Stimulated activated naive CD8-positive, alpha-beta T cell treated with anti-CD3 and anti-CD28 coated beads, Interleukin-15, Interleukin-2, amounts not matched to agents 100 ng/mL and 50 ng/mL, for 24 hours (primary cell): Measurements from ENCODE around the gene GNPAT.
A peak's percentile ranks its signal among the peaks of the same experiment; 100 is the strongest.

ENCODE experiments used
- H3K27ac Mint-ChIP-seq: one replicate; pipeline ENCODE4 v1.8.0; 2021; ENCODE audit warnings: mild to moderate bottlenecking, mixed read lengths
- H3K27me3 Mint-ChIP-seq: one replicate; pipeline ENCODE4 v1.8.0; 2021; ENCODE audit warnings: mixed read lengths
- H3K36me3 Mint-ChIP-seq: one replicate; pipeline ENCODE4 v1.8.0; 2021; ENCODE audit warnings: low read depth, mixed read lengths
- H3K4me1 Mint-ChIP-seq: one replicate; pipeline ENCODE4 v1.8.0; 2021; ENCODE audit warnings: low read depth, mixed read lengths
- H3K4me3 Mint-ChIP-seq: one replicate; pipeline ENCODE4 v1.8.0; 2021; ENCODE audit warnings: mild to moderate bottlenecking, mixed read lengths
- H3K9me3 Mint-ChIP-seq: one replicate; pipeline ENCODE4 v1.8.0; 2021; ENCODE audit warnings: mixed read lengths

Gene GNPAT

DNA sequence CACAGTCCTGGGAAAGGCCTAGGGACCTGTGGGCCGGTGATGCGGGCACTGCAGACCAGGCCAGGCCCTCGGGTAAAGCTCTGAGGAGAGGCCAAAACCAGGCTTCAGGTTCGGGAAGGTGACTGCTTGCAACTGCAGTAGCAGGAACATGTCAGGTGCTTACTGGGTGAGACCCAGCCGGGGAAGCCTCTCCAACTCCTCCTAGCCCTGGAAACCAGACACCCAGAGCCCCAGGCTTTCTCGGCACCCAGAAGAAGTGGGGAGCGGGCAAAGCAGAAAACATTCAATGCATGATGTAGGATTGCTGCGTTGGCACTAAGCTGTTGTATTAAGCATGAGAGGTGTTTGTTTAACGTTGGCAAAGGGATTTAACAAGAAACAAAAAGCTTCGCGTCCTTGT, 20.2 kb upstream of the GNPAT start:
- no peak overlapping the region for H3K27ac Mint-ChIP-seq
- H3K4me1 Mint-ChIP-seq: peaks cover 5% of the 10 kb centered on the region
- H3K27me3 Mint-ChIP-seq: no peaks in the 10 kb centered on the region
- H3K36me3 Mint-ChIP-seq: peaks cover 25% of the 10 kb centered on the region
- no peaks in the 10 kb centered on the region for H3K9me3 Mint-ChIP-seq
- no peak overlapping the region for H3K4me3 Mint-ChIP-seq

DNA sequence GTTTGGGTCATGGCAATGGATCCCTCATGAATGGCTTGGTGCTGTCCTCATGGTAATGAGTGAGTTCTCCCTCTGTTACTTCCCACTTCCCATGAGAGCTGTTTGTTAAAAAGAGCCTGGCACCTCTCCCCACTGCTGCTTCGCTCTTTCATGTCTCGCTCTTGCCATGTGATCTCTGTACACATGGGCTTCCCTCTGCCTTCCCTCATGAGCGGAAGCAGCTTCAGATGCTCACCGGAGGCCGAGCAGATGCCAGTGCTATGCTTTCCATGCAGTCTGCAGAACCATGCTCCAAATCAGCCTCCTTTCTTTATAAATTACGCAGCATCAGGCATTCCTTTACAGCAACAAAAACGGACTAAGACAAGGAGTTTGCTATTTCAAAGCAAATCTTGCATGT, 14.9 kb upstream of the GNPAT start:
- H3K36me3 Mint-ChIP-seq: peaks cover 65% of the 10 kb centered on the region
- no peak overlapping the region for H3K27ac Mint-ChIP-seq
- no peak overlapping the region for H3K4me3 Mint-ChIP-seq
- H3K4me1 Mint-ChIP-seq: no peaks in the 10 kb centered on the region
- no peaks in the 10 kb centered on the region for H3K9me3 Mint-ChIP-seq
- H3K27me3 Mint-ChIP-seq: no peaks in the 10 kb centered on the region

DNA sequence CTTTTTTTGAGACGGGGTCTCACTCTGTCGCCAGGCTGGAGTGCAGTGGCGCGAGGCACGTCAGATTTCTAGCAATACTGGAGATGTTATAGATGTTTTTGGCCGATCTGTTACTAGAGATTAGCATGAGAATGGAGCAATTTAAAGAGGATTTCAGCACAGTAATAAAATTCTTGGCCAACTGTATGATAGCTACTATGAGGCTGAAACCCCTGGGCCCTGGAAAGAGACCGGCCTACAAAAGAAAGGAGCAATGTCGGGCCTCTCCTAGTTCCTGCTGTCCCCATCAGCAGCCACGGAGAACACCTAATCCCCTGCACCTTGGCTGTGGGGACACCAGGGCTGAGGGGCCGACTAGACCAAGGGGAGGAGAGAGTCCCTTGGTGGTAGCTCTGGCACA, 9.5 kb upstream of the GNPAT start:
- Mint-ChIP-seq H3K4me1 (peaks cover 26% of the 10 kb centered on the region), H3K27ac (no peak overlapping the region), H3K4me3 (no peak overlapping the region), H3K36me3 (peaks cover 64% of the 10 kb centered on the region), H3K9me3 (no peaks in the 10 kb centered on the region), H3K27me3 (no peaks in the 10 kb centered on the region)

DNA sequence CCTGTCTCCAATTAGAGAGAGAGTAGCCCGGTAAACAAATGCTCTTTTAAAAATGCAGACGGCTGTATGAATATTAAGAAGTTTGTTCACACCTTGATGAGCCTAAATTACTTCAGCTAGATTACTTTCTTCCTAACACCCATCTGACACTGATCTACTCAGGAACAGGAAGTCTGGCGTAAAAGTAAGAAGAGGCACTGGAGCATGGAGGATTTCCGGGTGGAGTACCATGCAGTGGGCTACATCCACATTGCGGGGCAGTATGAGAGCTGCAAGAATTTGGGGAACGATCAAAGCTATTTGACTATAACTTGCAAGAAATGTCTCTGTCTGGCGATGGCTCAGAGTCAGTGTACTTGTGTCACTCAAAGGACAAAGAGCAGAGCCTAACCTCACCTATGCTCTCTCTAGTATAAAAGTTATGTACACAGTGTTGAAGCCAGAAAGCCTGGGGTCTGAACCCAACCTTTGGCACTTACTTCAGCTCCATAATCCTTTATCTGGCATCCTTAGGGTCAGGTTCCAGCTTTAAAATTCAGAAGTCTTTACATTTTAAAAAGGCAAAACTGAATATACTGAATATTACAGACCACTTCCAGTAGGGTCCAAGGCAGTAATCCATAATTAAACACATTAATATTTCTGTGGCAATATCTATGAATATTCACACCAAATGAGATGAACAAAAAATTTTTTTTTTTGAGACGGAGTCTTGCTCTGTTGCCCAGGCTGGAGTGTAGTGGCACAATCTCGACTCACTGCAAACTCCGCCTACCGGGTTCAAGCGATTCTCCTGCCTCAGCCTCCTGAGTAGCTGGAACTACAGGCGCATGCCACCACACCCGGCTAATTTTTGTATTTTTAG, 7.9 kb upstream of the GNPAT start:
- Mint-ChIP-seq H3K36me3 (peaks cover 64% of the 10 kb centered on the region), H3K9me3 (no peaks in the 10 kb centered on the region), H3K27me3 (no peaks in the 10 kb centered on the region), H3K27ac (no peak overlapping the region), H3K4me1 (peaks cover 33% of the 10 kb centered on the region), H3K4me3 (no peak overlapping the region)

DNA sequence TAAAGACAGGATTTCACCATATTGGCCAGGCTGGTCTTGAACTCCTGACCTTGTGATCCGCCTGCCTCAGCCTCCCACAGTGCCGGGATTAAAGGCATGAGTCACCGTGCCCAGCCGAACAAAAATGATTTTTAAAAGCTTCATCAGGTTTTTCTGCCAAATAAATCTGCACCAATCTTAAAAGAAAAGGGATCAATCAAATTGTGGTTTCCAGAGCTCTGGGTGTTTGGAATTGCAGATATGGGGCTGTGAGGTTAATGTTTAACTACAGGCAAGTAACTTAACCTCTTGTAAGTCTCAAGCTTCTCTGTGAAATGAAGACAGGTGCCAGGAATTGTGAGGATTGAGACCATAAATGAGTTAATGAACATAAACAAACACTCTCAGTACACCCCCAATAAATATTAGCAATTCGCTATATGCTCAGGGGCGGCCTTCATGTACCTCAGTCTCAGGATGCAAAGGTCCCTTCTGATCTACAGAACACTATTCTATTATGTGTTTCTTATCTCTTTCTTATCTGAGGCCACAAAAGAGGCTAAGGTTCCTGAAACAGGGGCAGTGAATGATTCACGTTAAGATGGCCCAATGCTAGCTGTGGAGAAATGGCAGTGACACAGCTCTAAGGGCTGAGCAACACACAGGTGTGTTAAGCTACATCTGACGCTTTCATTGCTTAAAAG, 7.1 kb upstream of the GNPAT start:
- no peak overlapping the region for H3K27ac Mint-ChIP-seq
- peaks cover 38% of the 10 kb centered on the region for H3K4me1 Mint-ChIP-seq
- no peaks in the 10 kb centered on the region for H3K9me3 Mint-ChIP-seq
- H3K4me3 Mint-ChIP-seq: no peak overlapping the region
- H3K36me3 Mint-ChIP-seq: peaks cover 69% of the 10 kb centered on the region
- H3K27me3 Mint-ChIP-seq: no peaks in the 10 kb centered on the region

DNA sequence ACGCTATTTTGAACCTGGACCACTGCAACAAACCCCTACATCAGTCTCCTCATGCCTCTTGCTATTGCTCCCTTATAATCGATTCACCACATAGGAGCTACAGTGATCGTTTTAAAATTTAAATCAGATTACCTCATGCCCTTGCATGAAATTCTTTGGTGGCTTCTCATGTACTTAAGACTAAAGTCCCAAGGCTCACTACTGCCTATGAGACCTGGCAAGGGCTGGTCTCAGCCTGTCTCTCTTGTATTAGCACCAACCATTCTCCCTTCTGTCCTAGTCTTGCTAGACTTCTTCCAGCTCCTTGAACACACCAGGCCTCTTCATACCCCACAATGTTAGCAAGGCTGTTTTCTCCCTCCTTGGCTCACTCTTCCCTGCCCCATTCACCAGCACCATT, 6.5 kb upstream of the GNPAT start:
- Mint-ChIP-seq H3K4me1 (peaks cover 40% of the 10 kb centered on the region), H3K27me3 (no peaks in the 10 kb centered on the region), H3K27ac (peak overlapping the region; percentile 38), H3K9me3 (no peaks in the 10 kb centered on the region), H3K4me3 (no peak overlapping the region), H3K36me3 (peaks cover 70% of the 10 kb centered on the region)

DNA sequence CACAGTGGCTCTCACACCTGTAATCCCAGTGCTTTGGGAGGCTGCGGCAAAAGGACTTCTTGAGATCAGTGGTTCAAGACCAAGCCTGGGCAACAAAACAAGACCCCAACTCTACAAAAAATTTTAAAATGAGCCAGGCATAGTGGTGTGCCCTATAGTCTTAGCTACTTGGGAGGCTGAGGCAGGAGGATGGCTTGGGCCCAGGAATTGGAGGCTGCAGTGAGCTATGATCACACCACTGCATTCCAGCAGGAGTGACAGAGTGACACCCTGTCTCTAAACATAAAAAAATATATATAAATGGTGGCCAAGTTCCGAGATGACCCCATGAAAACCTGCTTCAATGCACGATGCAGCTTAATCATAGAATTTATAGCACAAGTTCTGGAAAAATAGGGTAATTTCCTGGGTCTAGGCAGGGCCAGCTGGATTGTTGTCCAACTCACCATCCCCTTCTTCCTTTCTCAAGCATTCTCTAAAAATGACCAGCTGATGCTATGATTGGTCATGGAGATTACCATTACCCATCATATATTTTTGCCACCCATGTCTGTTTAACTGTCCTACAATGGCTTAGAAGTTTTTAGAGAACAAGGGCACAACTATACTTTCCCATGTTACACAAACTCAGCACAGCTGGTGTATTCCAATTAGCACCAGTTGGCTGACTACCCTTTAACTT, 5.3 kb upstream of the GNPAT start:
- Mint-ChIP-seq H3K9me3 (no peaks in the 10 kb centered on the region), H3K27me3 (no peaks in the 10 kb centered on the region), H3K4me1 (peaks cover 50% of the 10 kb centered on the region), H3K36me3 (peaks cover 62% of the 10 kb centered on the region), H3K4me3 (no peak overlapping the region), H3K27ac (no peak overlapping the region)

DNA sequence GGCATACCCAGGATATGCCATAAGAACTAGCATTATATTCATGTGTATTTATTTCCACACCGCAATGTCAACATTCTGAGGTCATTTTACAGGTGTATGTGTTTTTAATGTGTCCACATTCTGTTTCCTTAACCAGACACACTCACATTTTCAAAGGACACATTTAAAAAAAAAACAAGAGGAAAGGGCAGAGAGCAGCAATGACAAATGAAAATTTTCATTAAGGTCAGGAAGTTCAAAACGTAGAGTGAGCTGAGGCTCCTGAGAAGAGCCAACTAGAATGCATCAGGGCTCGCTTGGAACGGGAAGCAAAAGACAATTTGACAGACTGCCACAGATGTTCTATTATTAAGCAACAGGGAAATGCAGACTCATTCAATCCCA, 4.8 kb upstream of the GNPAT start:
- Mint-ChIP-seq H3K9me3 (no peaks in the 10 kb centered on the region), H3K4me3 (no peak overlapping the region), H3K27ac (no peak overlapping the region), H3K27me3 (no peaks in the 10 kb centered on the region), H3K4me1 (peaks cover 50% of the 10 kb centered on the region), H3K36me3 (peaks cover 57% of the 10 kb centered on the region)

DNA sequence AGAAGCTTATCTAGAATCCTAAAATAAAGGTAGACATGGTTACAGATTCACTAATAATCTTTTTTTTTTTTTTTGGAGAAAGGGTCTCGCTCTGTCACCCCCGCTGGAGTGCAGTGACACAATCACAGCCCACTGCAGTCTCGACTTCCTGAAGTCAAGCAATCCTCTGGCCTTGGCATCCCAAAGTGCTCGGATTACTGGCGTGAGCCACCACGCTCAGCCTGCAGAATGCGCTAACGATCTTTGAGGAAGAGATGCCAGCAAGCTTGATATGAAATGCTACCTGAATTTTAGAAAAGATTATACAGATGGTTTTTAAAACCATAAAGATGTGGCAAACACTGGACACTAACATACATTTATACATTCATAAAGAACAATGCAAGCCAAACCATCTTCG, 4.1 kb upstream of the GNPAT start:
- peaks cover 52% of the 10 kb centered on the region for H3K4me1 Mint-ChIP-seq
- no peak overlapping the region for H3K27ac Mint-ChIP-seq
- no peaks in the 10 kb centered on the region for H3K9me3 Mint-ChIP-seq

DNA sequence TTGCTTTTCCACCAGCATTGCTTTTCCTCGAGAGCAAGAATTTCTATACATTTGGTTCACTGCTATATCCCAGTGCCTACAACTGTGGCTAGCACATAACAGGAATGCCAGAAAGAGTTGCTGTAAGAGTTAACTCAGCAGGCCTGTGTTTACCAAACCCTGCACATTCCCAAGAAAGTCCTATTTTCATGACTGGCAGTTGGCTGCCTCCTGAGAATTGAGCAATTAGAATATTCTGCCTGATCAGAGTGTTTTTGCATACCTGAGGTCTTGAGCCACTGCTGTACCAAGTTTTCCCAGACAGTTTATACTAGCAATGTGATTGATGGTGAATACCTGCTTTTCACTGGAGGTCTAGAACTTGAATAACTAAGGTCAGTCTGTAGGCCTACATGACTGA, 2.7 kb upstream of the GNPAT start:
- Mint-ChIP-seq H3K27ac (no peak overlapping the region), H3K9me3 (no peaks in the 10 kb centered on the region), H3K36me3 (peaks cover 47% of the 10 kb centered on the region), H3K27me3 (no peaks in the 10 kb centered on the region), H3K4me1 (peaks cover 53% of the 10 kb centered on the region), H3K4me3 (no peak overlapping the region)

More for the DNA sequence above, 4.1 kb upstream of the GNPAT start:
- H3K4me3 Mint-ChIP-seq: no peak overlapping the region
- H3K36me3 Mint-ChIP-seq: peaks cover 53% of the 10 kb centered on the region
- no peaks in the 10 kb centered on the region for H3K27me3 Mint-ChIP-seq

DNA sequence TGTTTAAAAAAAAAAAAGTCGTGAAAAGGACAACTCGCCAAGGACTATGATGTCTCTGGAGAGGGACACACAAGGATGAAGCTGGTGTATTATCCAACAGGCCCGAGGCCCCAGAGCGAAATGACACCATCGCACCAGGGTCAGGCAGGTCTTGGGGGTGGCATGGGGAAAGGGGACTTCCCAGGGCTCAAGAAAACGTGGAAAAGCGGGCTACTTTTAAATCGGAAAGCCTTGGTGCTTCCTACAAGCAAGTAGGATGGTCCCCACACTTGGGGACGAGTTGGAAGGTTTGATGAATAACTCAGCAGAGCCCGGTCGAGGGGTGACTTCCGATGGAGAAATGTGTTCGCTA, 505 bp upstream of the GNPAT start:
- Mint-ChIP-seq H3K36me3 (peaks cover 51% of the 10 kb centered on the region), H3K9me3 (no peaks in the 10 kb centered on the region), H3K4me3 (peak overlapping the region; percentile 93), H3K27me3 (no peaks in the 10 kb centered on the region), H3K27ac (peak overlapping the region; percentile 89), H3K4me1 (peaks cover 62% of the 10 kb centered on the region)

DNA sequence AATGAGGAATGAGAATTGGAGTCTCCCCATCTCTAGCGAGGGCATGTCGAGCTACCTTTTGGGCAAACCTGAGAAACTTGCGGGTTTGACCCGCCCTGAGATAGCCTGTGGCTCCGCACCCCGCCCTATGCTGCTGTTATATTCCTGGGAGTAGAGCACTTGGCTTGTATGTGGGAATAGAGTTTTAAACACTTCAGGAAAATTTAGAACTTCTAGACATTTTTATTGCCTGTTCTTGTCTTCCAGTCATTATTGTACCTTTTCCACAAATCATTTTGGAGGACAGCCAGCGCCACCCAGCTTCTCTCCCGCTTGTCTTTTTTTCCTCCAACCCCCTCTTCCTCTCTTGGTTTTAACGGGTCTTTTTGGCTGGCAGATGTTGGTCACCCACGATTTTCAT, 738 bp downstream of the GNPAT start:
- no peaks in the 10 kb centered on the region for H3K27me3 Mint-ChIP-seq
- peaks cover 46% of the 10 kb centered on the region for H3K36me3 Mint-ChIP-seq
- peak overlapping the region; percentile 89 for H3K27ac Mint-ChIP-seq
- peak overlapping the region; percentile 93 for H3K4me3 Mint-ChIP-seq
- peaks cover 60% of the 10 kb centered on the region for H3K4me1 Mint-ChIP-seq
- no peaks in the 10 kb centered on the region for H3K9me3 Mint-ChIP-seq

DNA sequence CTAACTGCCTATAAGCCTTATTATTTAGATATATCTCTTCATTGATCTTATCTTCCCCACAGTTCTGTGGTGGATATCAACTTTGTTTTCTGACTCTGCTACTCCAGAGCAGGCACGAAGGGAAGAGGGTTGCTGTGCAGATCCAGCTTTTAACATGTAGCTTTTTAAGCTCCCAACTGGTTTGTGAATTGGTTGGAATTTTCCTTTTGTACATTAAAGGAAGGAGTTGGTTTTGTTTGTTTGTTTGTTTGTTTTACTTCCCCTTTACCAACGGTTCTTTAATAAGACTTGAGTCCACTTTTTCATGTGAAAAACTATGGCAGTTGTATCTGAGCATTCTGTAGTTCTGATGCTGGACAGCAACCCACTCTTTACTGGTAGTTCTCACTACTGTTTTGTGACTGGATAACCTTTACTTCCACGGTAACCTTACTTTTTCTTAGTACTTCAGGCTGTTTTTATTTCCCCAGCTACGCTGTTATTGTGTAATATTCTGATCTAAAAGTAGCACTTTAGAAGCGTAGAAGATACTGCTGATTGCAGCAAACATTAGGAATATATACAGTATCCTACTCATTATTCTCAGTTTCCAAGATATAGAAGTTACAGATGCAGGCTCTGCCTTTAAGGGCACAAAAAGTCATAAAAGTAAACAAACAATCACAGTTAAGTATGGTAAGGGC, 1.6 kb downstream of the GNPAT start:
- Mint-ChIP-seq H3K4me1 (peaks cover 61% of the 10 kb centered on the region), H3K27ac (no peak overlapping the region), H3K27me3 (no peaks in the 10 kb centered on the region), H3K36me3 (peaks cover 45% of the 10 kb centered on the region), H3K9me3 (no peaks in the 10 kb centered on the region), H3K4me3 (peak overlapping the region; percentile 93)

DNA sequence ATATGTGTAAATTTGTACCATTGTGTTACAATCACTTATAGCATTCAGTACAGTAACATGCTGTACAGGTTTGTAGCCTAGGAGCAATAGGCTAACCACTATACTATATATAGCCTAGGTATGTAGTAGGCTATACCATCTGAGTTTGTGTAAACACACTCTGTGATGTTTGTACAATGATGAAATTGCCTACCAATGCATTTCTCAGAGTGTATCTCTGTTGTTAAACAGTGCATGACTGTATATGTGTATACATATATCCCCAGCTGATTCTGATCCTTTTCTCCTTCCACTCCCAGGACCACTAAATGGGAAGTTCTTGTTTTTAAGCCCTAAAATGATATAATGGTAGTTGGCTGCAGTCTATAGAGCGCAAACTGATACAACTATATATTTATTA, 7.8 kb downstream of the GNPAT start:
- Mint-ChIP-seq H3K4me1 (peaks cover 26% of the 10 kb centered on the region), H3K4me3 (no peak overlapping the region), H3K9me3 (no peaks in the 10 kb centered on the region), H3K27ac (no peak overlapping the region), H3K36me3 (peaks cover 46% of the 10 kb centered on the region), H3K27me3 (no peaks in the 10 kb centered on the region)

DNA sequence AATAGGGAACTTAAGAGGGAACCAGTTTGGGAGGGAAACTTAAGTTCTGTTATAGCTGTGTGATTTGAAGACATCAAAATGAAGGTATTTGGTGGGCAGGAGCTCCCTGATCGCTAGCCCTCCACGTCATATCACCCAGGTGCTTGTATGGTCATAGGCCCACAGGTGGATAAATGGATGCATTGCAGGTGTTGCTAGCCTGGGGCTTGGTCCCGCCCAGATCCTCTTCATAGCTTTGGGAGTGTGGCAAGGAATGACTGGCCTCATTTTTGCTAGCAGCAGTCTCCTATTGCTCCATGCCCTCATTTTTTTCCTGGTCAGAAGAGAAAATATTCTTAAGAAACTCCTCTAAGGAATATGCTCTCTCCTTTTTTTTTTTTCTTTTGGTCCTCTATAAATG, 11.3 kb downstream of the GNPAT start:
- peaks cover 62% of the 10 kb centered on the region for H3K36me3 Mint-ChIP-seq
- no peak overlapping the region for H3K27ac Mint-ChIP-seq
- no peaks in the 10 kb centered on the region for H3K27me3 Mint-ChIP-seq
- peaks cover 5% of the 10 kb centered on the region for H3K9me3 Mint-ChIP-seq
- peaks cover 7% of the 10 kb centered on the region for H3K4me1 Mint-ChIP-seq
- no peak overlapping the region for H3K4me3 Mint-ChIP-seq
